NCI-H446 (cell line): Measurements from ENCODE around the gene ZGPAT.

Experiments
- DNase-seq, 2 experiments: peaks; one replicate each; lab custom pipeline; 2025; lab: John Stamatoyannopoulos, UW

Gene ZGPAT

DNA sequence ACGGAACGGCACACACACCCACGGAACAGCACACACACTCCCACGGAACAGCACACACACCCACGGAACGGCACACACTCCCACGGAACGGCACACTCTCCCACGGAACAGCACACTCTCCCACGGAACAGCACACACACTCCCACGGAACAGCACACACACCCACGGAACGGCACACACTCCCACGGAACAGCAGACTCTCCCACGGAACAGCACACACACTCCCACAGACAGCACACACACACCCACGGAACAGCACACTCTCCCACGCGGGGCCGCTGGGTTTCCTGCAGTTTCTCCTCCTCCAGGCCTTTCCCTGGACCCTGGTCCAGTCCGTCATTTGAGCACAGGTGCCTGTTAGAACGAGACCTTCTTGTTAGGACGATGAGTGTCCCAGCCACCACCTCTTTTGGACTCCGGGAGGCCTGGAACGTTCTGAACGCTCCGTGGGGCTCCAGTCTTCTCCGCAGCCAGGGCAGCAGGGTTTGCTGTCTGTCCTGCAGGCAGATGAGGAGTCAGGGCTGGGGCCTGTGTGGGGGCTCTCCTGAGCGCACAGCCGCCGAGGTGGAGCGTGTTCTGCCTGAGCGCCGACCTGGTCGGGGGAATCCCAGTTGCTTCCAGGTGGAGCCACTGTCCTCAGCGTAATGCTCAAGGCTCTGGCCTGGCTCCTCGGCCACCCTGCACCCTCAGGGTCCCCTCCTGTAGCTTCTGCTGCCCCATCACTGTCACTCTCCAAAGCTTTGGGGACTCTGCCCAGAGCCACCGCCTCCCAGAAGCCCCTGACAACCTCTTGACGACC is 29.0 kb upstream of the ZGPAT start:
- no peak for DNase-seq

DNA sequence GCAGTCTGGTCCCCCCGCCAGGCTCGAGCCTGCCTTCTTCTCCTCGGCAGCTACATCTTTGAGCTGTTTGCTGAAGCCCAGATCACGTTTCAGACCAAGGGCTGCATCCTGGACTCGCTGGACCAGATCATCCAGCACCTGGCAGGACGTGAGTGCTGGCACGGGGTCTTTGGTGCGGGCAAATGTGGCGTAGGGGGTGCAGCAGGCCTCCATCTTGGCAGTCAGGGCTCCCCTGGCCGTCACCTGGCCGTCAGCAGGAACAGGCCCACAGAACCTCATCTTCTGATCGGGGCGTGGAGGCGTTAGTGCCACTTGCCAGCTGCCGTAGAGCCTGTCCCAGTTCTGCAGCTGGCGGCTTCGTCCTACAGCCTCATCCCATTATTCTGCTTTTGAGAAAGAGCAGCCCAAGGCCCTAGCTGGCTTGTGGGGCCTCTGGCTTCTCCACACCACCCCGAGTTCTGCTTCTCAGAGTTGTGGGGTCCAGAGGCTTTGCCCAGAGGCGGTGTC is 28.0 kb upstream of the ZGPAT start:
- no peak for DNase-seq

GRCh38 chr20:63680427-63680826 is 27.4 kb upstream of the ZGPAT start:
- no peak for DNase-seq

- no peak for DNase-seq
Observed at GRCh38 chr20:63680857-63681608, 26.8 kb upstream of the ZGPAT start.

DNA sequence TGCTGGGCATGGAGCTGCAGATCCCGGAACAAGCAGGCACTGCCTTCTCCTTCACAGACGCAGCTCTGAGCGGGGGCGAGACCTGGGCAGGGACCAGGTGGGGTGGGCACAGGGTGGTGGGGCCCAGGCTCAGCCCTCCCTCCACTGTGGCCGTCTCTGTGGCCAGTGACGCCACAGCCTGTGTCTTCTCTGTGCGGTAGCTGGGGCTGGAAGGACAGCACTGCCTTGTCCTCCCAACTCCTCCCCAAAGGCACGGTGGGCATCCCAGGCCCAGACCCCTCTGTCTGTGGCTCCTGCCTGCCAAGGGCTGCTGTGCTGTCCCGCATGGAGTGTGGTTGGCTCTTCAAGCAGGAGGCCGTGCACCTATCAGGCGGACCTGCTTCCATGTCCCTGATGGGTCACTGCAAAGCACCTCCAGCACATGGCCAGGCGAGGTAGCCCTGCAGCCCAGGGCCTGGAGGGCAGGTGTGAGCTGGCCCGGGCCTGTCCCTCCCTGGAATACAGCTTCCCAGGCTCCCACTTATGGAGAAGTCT is 26.2 kb upstream of the ZGPAT start:
- DNase-seq, result no peak

DNA sequence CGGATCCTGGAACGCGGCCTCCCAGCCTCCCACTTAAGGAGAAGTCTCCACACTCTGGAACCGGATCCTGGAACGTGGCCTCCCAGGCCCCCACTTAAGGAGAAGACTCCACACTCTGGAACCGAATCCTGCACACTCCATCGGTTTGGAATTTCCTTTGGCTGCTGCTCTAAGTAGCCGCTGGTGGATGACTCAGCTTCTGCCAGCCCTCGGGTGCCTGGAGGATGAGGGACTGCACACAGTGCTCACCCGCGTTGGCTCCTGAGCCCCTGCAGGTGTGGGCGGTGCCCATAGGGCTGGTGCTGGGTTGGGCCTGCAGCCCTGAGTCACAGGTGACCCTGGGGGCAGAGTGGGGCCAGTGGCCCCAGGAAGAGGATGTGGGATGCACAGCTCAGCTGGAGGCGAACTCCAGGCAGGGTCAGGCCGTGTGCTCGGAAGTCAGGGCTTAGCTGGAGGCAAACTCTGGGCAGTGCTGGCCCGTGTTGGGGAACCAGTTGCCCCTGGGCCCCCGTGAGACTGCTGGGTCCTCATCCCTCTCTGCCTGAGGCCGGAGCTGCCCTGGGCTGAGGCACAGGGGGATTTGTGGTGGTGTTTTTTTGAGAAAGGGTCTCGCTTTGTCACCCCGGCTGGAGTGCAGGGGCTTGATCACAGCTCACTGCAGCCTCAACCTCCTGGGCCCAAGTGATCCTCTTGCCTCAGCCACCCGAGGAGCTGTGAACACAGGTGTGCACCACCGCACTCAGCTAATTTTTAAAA is 25.3 kb upstream of the ZGPAT start:
- peak in 1 of 2 experiments; percentile 65 for DNase-seq

- no peak for DNase-seq
Observed at GRCh38 chr20:63685269-63686026, 22.4 kb upstream of the ZGPAT start.

DNA sequence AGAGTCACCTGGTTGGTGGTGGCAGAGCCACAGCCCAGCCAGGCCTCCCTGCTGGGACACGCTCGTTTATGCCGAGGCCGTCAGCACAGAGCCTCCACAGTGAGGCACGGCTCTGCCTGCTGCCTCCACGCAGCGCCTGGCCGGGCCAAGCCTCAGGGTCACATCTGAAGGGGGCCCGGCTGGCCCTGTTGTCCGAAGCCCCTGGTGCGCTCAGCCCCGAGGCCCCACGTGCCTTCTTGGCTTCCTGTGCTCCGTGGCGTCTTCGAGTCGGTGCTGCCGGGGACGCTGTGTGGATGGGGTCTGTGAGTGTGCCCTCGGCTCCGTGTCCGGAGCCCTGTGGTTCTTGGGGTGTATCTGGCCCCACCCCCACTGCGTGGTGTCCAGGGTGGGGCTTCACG is 21.7 kb upstream of the ZGPAT start:
- DNase-seq, result no peak

DNA sequence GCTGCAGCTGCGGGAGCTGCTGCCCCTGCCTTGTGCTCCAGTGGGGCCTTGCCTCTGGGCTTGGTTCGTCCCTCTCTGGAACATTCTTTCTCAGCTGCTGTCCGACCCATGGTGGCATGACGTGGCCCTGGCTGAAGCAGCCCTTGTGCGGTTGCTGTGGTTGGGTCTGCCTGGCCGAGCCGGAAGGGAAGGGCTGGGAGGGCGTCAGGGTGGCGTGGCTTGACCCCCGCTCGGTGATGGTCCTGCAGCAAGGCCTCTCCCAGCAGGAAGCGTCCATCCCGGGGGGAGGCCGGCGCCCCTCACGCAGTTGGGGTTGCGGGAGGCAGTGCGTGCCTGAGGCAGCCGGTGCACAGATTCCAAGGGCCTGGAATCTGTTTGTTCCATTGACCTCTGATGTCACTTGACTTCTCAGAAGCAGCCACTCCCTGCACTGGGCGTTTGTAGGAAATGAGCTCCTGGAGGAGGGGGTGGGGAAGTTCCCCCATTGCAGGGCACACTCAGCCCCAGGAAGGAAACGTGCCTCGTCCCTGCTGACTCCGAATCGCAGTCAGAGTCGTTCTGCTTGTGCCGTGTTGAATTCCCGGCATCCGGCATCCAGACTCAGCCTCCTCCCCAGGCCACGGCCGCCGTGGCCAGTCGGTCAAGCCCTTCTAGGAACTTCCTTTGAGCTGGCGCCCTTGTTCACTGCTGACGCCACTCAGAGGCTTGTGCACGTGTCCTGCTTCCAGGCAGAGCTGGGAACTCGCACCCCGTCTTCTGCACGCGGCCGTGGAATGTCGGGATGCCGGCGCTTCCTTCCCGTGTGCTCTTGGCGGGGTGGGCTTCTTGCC is 21.1 kb upstream of the ZGPAT start:
- no peak for DNase-seq

- DNase-seq, result no peak
Observed at GRCh38 chr20:63687419-63688178, 20.2 kb upstream of the ZGPAT start.

DNA sequence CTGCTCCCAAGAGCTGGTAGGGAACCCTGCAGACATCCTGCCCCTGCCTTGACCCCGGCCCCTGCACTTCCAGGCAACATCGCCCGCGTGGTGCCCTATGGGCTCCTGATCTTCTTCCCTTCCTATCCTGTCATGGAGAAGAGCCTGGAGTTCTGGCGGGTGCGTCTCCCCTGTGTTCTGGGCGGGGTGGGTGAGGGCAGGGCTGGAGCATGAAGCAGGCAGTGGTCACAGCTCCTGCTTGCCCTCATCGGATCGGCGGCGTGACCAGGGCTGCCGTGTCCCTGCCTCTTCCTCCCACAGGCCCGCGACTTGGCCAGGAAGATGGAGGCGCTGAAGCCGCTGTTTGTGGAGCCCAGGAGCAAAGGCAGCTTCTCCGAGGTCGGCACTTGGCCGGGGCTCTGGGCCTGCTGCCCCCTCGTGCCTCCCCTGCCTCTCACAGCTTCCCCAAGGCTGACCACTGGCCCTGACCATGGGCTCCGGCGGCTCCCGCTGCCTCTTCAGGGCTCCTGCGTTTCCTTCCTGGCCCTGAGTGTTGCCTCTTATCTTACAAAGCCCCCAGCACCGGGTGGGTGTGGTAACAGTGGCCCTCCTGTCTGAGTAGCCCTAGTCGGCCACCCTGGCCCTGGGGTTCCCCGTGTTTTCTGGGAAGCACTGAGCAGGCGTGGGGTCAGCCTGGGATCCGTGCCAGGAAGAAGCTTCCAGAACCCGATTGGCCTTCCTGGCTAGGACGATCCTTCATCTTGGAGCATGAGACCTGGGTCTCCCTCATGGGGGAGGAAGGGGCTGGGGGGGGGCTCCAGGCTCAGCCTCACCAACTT is 19.4 kb upstream of the ZGPAT start:
- no peak for DNase-seq

GRCh38 chr20:63689046-63690002 is 18.5 kb upstream of the ZGPAT start:
- no peak for DNase-seq

- DNase-seq, result no peak
Observed at GRCh38 chr20:63690003-63690897, 17.6 kb upstream of the ZGPAT start.

DNA sequence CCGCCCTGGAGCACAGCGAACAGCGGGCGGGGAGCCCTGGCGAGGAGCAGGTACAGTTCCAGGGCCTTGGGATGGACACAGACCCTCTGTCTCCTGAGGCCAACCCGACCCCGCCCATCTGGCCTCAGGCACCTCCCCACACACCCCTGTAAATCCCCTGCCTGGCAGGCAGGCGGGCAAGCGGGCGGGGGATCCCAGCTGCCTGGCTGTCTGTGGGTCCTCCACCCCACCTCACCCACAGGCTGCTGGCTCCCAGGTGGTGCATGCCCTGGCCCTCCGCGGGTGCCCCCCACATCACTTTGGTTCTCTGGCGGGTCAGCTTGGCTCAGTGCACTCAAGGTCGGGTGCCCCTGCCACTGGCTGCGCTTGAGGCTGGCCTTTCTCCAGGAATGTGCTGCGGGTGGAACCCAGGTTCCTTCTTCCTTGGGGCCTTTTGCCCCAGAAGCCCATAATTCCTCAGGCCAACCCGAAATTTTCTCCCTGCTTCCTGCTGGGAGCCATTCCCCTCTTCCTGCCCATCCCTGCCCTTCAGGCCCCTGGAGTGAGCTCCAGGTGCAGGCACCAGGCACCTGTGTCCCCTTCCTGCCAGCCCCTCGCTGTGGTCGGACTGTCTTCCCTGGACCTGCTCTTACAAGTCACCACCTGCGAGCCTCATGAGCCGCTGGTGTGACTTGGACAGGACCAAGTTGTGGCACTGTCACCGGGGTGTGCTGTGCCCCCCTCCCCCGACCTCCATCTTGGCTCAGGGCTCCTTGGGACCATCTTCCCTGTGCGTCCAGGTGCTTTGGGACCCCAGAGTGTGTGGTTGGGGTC is 16.7 kb upstream of the ZGPAT start:
- no peak for DNase-seq

- DNase-seq, result no peak
Observed at GRCh38 chr20:63691711-63692435, 16.0 kb upstream of the ZGPAT start.
